Measurements from ENCODE around the gene OTOP2.
"Not testable (repeated sequence)": the region's sequence is repeated elsewhere in the genome, so short reads cannot be mapped to it uniquely, and the experiment has no call there.

Gene OTOP2

GRCh38 chr17:74903034-74903433 lies 21.0 kb upstream of the OTOP2 start:
- H3K36me3 ChIP-seq (ENCODE audit: low read length), result no peaks in the 10 kb centered on the region
- no peak overlapping the region for H3K9ac ChIP-seq (ENCODE audit: low read length)
- no peak overlapping the region for H3K4me3 ChIP-seq (ENCODE audit: insufficient read depth, low read length, poor library complexity, severe bottlenecking)
- H3K27ac ChIP-seq (ENCODE audit: low read depth, low read length), result no peak overlapping the region
- no peaks in the 10 kb centered on the region for H4K20me1 ChIP-seq (ENCODE audit: low read depth, low read length)
- no peaks in the 10 kb centered on the region for H3K9me3 ChIP-seq (ENCODE audit: insufficient read depth, low read length)
- no peaks in the 10 kb centered on the region for H3K27me3 ChIP-seq (ENCODE audit: low read length)
- TF ChIP-seq CTCF (IDR thresholded peaks at IDR 0.05; ENCODE audit: insufficient read depth, low read length, poor library complexity, severe bottlenecking), result no peak
- TF ChIP-seq EZH2phosphoT487 (conservative IDR thresholded peaks at IDR 0.05; ENCODE audit: low read length), result no peak
- no peaks in the 10 kb centered on the region for H3K9me2 ChIP-seq (replicated peaks; ENCODE audit: insufficient read depth, low read length)
- H2AFZ ChIP-seq (ENCODE audit: low read depth, low read length, severe bottlenecking), result no peak overlapping the region
- no peaks in the 10 kb centered on the region for H3K79me2 ChIP-seq (ENCODE audit: insufficient read depth, low read length)
- H3F3A ChIP-seq (ENCODE audit: insufficient read depth), result no peaks in the 10 kb centered on the region
- no peak overlapping the region for H3K4me2 ChIP-seq (ENCODE audit: low read depth, low read length, poor library complexity, severe bottlenecking)

- H3K27me3 ChIP-seq (ENCODE audit: low read length), result no peaks in the 10 kb centered on the region
- no peaks in the 10 kb centered on the region for H4K20me1 ChIP-seq (ENCODE audit: low read depth, low read length)
- TF ChIP-seq EZH2phosphoT487 (conservative IDR thresholded peaks at IDR 0.05; ENCODE audit: low read length), result no peak
- TF ChIP-seq CTCF (IDR thresholded peaks at IDR 0.05; ENCODE audit: insufficient read depth, low read length, poor library complexity, severe bottlenecking), result no peak
- H3K36me3 ChIP-seq (ENCODE audit: low read length), result no peaks in the 10 kb centered on the region
- no peak overlapping the region for H3K4me2 ChIP-seq (ENCODE audit: low read depth, low read length, poor library complexity, severe bottlenecking)
- no peak overlapping the region for H2AFZ ChIP-seq (ENCODE audit: low read depth, low read length, severe bottlenecking)
- no peak overlapping the region for H3K9ac ChIP-seq (ENCODE audit: low read length)
- no peaks in the 10 kb centered on the region for H3K9me3 ChIP-seq (ENCODE audit: insufficient read depth, low read length)
- H3K4me3 ChIP-seq (ENCODE audit: insufficient read depth, low read length, poor library complexity, severe bottlenecking), result no peak overlapping the region
- H3K9me2 ChIP-seq (replicated peaks; ENCODE audit: insufficient read depth, low read length), result no peaks in the 10 kb centered on the region
- H3K27ac ChIP-seq (ENCODE audit: low read depth, low read length), result no peak overlapping the region
- no peaks in the 10 kb centered on the region for H3K79me2 ChIP-seq (ENCODE audit: insufficient read depth, low read length)
- H3F3A ChIP-seq (ENCODE audit: insufficient read depth), result no peaks in the 10 kb centered on the region
Observed at GRCh38 chr17:74903671-74904070, 20.4 kb upstream of the OTOP2 start.

- Histone ChIP-seq H3K79me2 (ENCODE audit: insufficient read depth, low read length) (no peaks in the 10 kb centered on the region), H3K27ac (ENCODE audit: low read depth, low read length) (no peak overlapping the region), H3K9ac (ENCODE audit: low read length) (no peak overlapping the region), H2AFZ (ENCODE audit: low read depth, low read length, severe bottlenecking) (no peak overlapping the region), H3K36me3 (ENCODE audit: low read length) (no peaks in the 10 kb centered on the region), H3K27me3 (ENCODE audit: low read length) (no peaks in the 10 kb centered on the region), H3K4me2 (ENCODE audit: low read depth, low read length, poor library complexity, severe bottlenecking) (no peak overlapping the region), H4K20me1 (ENCODE audit: low read depth, low read length) (no peaks in the 10 kb centered on the region), H3K9me2 (replicated peaks; ENCODE audit: insufficient read depth, low read length) (no peaks in the 10 kb centered on the region), H3F3A (ENCODE audit: insufficient read depth) (no peaks in the 10 kb centered on the region), H3K4me3 (ENCODE audit: insufficient read depth, low read length, poor library complexity, severe bottlenecking) (no peak overlapping the region), H3K9me3 (ENCODE audit: insufficient read depth, low read length) (no peaks in the 10 kb centered on the region)
- TF ChIP-seq EZH2phosphoT487 (conservative IDR thresholded peaks at IDR 0.05; ENCODE audit: low read length), result no peak
- no peak for TF ChIP-seq CTCF (IDR thresholded peaks at IDR 0.05; ENCODE audit: insufficient read depth, low read length, poor library complexity, severe bottlenecking)
Observed at GRCh38 chr17:74904687-74905409, 19.2 kb upstream of the OTOP2 start.

GRCh38 chr17:74906214-74906793 lies 17.8 kb upstream of the OTOP2 start:
- not testable (repeated sequence) for H2AFZ ChIP-seq (ENCODE audit: low read depth, low read length, severe bottlenecking); H3F3A ChIP-seq (ENCODE audit: insufficient read depth); H4K20me1 ChIP-seq (ENCODE audit: low read depth, low read length); H3K27me3 ChIP-seq (ENCODE audit: low read length); H3K9me3 ChIP-seq (ENCODE audit: insufficient read depth, low read length); H3K9me2 ChIP-seq (replicated peaks; ENCODE audit: insufficient read depth, low read length); H3K9ac ChIP-seq (ENCODE audit: low read length); H3K36me3 ChIP-seq (ENCODE audit: low read length); H3K27ac ChIP-seq (ENCODE audit: low read depth, low read length); H3K4me3 ChIP-seq (ENCODE audit: insufficient read depth, low read length, poor library complexity, severe bottlenecking); H3K4me2 ChIP-seq (ENCODE audit: low read depth, low read length, poor library complexity, severe bottlenecking); H3K79me2 ChIP-seq (ENCODE audit: insufficient read depth, low read length)

Data from SU-DHL-6 (cell line).